Central memory CD8-positive, alpha-beta T cell (primary cell): Measurements from ENCODE around the gene ZG16B.
A peak's percentile ranks its signal among the peaks of the same experiment; 100 is the strongest.

ENCODE experiments used
- ATAC-seq: fragments of 150-1000 bp; cut with Tn5 transposase; replicated peaks from 2 replicates; pipeline ENCODE4 v1.10.0; 2022; ENCODE audit warnings: mild to moderate bottlenecking, moderate FRiP score, moderate number of reproducible peaks; ENCODE audit not compliant: poor library complexity, severe bottlenecking; ENCODE audit errors: extremely low read depth
- DNase-seq, 2 donors: peaks; one replicate each; pipeline ENCODE4 v3.0.0; 2021; ENCODE audit warnings: low spot score in 2 of 2
- H3K27ac Mint-ChIP-seq: one replicate; pipeline ENCODE4 v1.8.0; 2022; ENCODE audit warnings: low read depth, mild to moderate bottlenecking, moderate library complexity, mixed read lengths
- H3K27me3 Mint-ChIP-seq: one replicate; pipeline ENCODE4 v1.8.0; 2022; ENCODE audit warnings: mixed read lengths
- H3K36me3 Mint-ChIP-seq: one replicate; pipeline ENCODE4 v1.8.0; 2022; ENCODE audit warnings: mild to moderate bottlenecking, moderate library complexity, mixed read lengths; ENCODE audit not compliant: insufficient read depth
- H3K4me1 Mint-ChIP-seq: one replicate; pipeline ENCODE4 v1.8.0; 2022; ENCODE audit warnings: mixed read lengths
- H3K4me3 Mint-ChIP-seq: one replicate; pipeline ENCODE4 v1.8.0; 2022; ENCODE audit warnings: mild to moderate bottlenecking, moderate library complexity, mixed read lengths
- H3K9me3 Mint-ChIP-seq: one replicate; pipeline ENCODE4 v1.8.0; 2022; ENCODE audit warnings: mixed read lengths

The ZG16B gene

GRCh38 chr16:2829501-2830354 is at the start of gene ZG16B:
TSS of gene ZG16B (plus strand) at chr16:2830303. CDS start at chr16:2830442, 139 bp downstream.
- ATAC-seq (no peak), DNase-seq (no peak)
- no peaks in the 10 kb centered on the region for H3K9me3 Mint-ChIP-seq
- no peak within 1 kb of the TSS for H3K27ac Mint-ChIP-seq
- H3K4me1 Mint-ChIP-seq = no peaks in the 10 kb centered on the region
- no peaks in the 10 kb centered on the region for H3K36me3 Mint-ChIP-seq
- no peak within 1 kb of the TSS for H3K4me3 Mint-ChIP-seq
- peaks cover 11% of the 10 kb centered on the region for H3K27me3 Mint-ChIP-seq

GRCh38 chr16:2782583-2783351 is 47.3 kb upstream of the ZG16B start:
- Mint-ChIP-seq H3K4me3 (no peak overlapping the region), H3K9me3 (no peaks in the 10 kb centered on the region), H3K4me1 (peaks cover 16% of the 10 kb centered on the region), H3K27ac (no peak overlapping the region), H3K36me3 (peaks cover 5% of the 10 kb centered on the region), H3K27me3 (no peaks in the 10 kb centered on the region)
- DNase-seq = no peak
- no peak for ATAC-seq

- Mint-ChIP-seq H3K4me1 (peaks cover 6% of the 10 kb centered on the region), H3K4me3 (peak overlapping the region; percentile 88), H3K27ac (no peak overlapping the region), H3K36me3 (no peaks in the 10 kb centered on the region), H3K27me3 (no peaks in the 10 kb centered on the region), H3K9me3 (no peaks in the 10 kb centered on the region)
- no peak for DNase-seq
- ATAC-seq = no peak
These were observed 46.3 kb upstream of the ZG16B start for GRCh38 chr16:2783581-2784357.

- peak overlapping the region; percentile 86 for H3K27ac Mint-ChIP-seq
- no peaks in the 10 kb centered on the region for H3K9me3 Mint-ChIP-seq
- H3K36me3 Mint-ChIP-seq = no peaks in the 10 kb centered on the region
- peaks cover 5% of the 10 kb centered on the region for H3K4me1 Mint-ChIP-seq
- H3K4me3 Mint-ChIP-seq = peak overlapping the region; percentile 88
- no peak for DNase-seq
- ATAC-seq = peak; percentile 20
- H3K27me3 Mint-ChIP-seq = peaks cover 3% of the 10 kb centered on the region
These were observed 45.6 kb upstream of the ZG16B start for GRCh38 chr16:2784358-2785100.

- Mint-ChIP-seq H3K9me3 (no peaks in the 10 kb centered on the region), H3K4me1 (peaks cover 5% of the 10 kb centered on the region), H3K36me3 (no peaks in the 10 kb centered on the region), H3K4me3 (peak overlapping the region; percentile 88), H3K27me3 (peaks cover 12% of the 10 kb centered on the region), H3K27ac (peak overlapping the region; percentile 86)
- ATAC-seq = peak; percentile 60
- DNase-seq = no peak
These were observed 44.8 kb upstream of the ZG16B start for GRCh38 chr16:2785101-2785991.

GRCh38 chr16:2786061-2786825 is 43.9 kb upstream of the ZG16B start:
- H3K4me3 Mint-ChIP-seq = peak overlapping the region; percentile 88
- H3K9me3 Mint-ChIP-seq = no peaks in the 10 kb centered on the region
- no peak for ATAC-seq
- H3K36me3 Mint-ChIP-seq = no peaks in the 10 kb centered on the region
- H3K27me3 Mint-ChIP-seq = peaks cover 21% of the 10 kb centered on the region
- no peak for DNase-seq
- H3K27ac Mint-ChIP-seq = no peak overlapping the region
- H3K4me1 Mint-ChIP-seq = peaks cover 5% of the 10 kb centered on the region

GRCh38 chr16:2786826-2787151 is 43.3 kb upstream of the ZG16B start:
- Mint-ChIP-seq H3K9me3 (no peaks in the 10 kb centered on the region), H3K4me1 (peaks cover 5% of the 10 kb centered on the region), H3K27ac (no peak overlapping the region), H3K27me3 (peaks cover 26% of the 10 kb centered on the region), H3K4me3 (peak overlapping the region; percentile 88), H3K36me3 (no peaks in the 10 kb centered on the region)
- no peak for DNase-seq
- no peak for ATAC-seq

- Mint-ChIP-seq H3K9me3 (no peaks in the 10 kb centered on the region), H3K36me3 (no peaks in the 10 kb centered on the region), H3K4me3 (peak within 1 kb of the TSS; percentile 88), H3K27me3 (peaks cover 32% of the 10 kb centered on the region), H3K27ac (no peak within 1 kb of the TSS), H3K4me1 (peaks cover 5% of the 10 kb centered on the region)
- no peak for ATAC-seq
- no peak for DNase-seq
These were observed 42.7 kb upstream of the ZG16B start, which contains the start of gene PRSS33 for GRCh38 chr16:2787406-2787805. TSS of gene PRSS33 (minus strand) at chr16:2787560. CDS start at chr16:2786547, 1,013 bp downstream.

- no peak for DNase-seq
- Mint-ChIP-seq H3K4me1 (peaks cover 5% of the 10 kb centered on the region), H3K36me3 (no peaks in the 10 kb centered on the region), H3K9me3 (no peaks in the 10 kb centered on the region), H3K27ac (no peak overlapping the region), H3K4me3 (no peak overlapping the region), H3K27me3 (peaks cover 33% of the 10 kb centered on the region)
- no peak for ATAC-seq
These were observed 42.1 kb upstream of the ZG16B start for GRCh38 chr16:2787961-2788360.

- H3K36me3 Mint-ChIP-seq = no peaks in the 10 kb centered on the region
- no peaks in the 10 kb centered on the region for H3K9me3 Mint-ChIP-seq
- H3K4me3 Mint-ChIP-seq = no peak overlapping the region
- H3K4me1 Mint-ChIP-seq = no peaks in the 10 kb centered on the region
- no peak overlapping the region for H3K27ac Mint-ChIP-seq
- ATAC-seq = no peak
- H3K27me3 Mint-ChIP-seq = peaks cover 52% of the 10 kb centered on the region
- DNase-seq = no peak
These were observed 39.5 kb upstream of the ZG16B start for GRCh38 chr16:2790631-2791030.

GRCh38 chr16:2791174-2791573 is 38.9 kb upstream of the ZG16B start:
- DNase-seq (no peak), ATAC-seq (no peak)
- Mint-ChIP-seq H3K4me1 (no peaks in the 10 kb centered on the region), H3K4me3 (no peak overlapping the region), H3K36me3 (no peaks in the 10 kb centered on the region), H3K27ac (no peak overlapping the region), H3K27me3 (peaks cover 52% of the 10 kb centered on the region), H3K9me3 (no peaks in the 10 kb centered on the region)
